B cell (primary cell): ENCODE results near the gene FMN1. TPM values are rescaled to one million over a fixed set of nuclear protein-coding genes. Genes with fewer than 3 reads are reported as not detected.

Experiments used
- ATAC-seq: fragments of 200-7000 bp; cut with Tn5 transposase; one replicate; pipeline ENCODE4 v1.10.0; 2021; ENCODE audit warnings: low read depth, mild to moderate bottlenecking, moderate number of reproducible peaks, moderate library complexity
- CTCF ChIA-PET: fragments of 350-600 bp; sonication (Branson Sonifier 250); formaldehyde crosslinking; loops from one replicate; lab custom pipeline; 2021; ENCODE audit warnings: antibody characterized with exemption, inconsistent platforms; lab: Charles Lee
- POLR2A ChIA-PET: fragments of 350-600 bp; sonication (Branson Sonifier 250); formaldehyde crosslinking; loops from one replicate; lab custom pipeline; 2021; ENCODE audit warnings: antibody characterized with exemption; lab: Charles Lee
- DNase-seq: peaks from one replicate; pipeline ENCODE4 v3.0.0; 2013
- H2AFZ ChIP-seq: 2 replicates; pipeline ENCODE4 v1.6.1; 2012; ENCODE audit warnings: mild to moderate bottlenecking, low read depth, low read length; ENCODE audit not compliant: insufficient read depth, poor library complexity, severe bottlenecking
- H3K27ac ChIP-seq, 2 donors: 1 replicate in 1 of 2; 2 replicates in 1 of 2; pipeline ENCODE4 v1.5.1; 2012 to 2013; ENCODE audit warnings: low read length in 2 of 2, mild to moderate bottlenecking in 2 of 2, moderate library complexity in 1 of 2
- H3K27me3 ChIP-seq, 4 experiments: fragments of 200-600 bp in 1 of 4; sonication (generic) in 1 of 4; replicated peaks in 1 of 4; 1 replicate in 2 of 4; 2 replicates in 2 of 4; pipeline versions ENCODE4 v1.6.1 to v1.7.0; 2013 to 2016; ENCODE audit warnings: low read length in 3 of 4, mild to moderate bottlenecking in 2 of 4, mixed read lengths in 1 of 4, moderate library complexity in 1 of 4; ENCODE audit not compliant: insufficient read depth in 4 of 4, control insufficient read depth in 3 of 4; ENCODE audit errors: control extremely low read depth in 1 of 4
- H3K36me3 ChIP-seq, 2 experiments: replicated peaks in 1 of 2; 1 replicate in 1 of 2; 2 replicates in 1 of 2; pipeline versions ENCODE4 v1.6.1 to v1.7.1; 2013; ENCODE audit warnings: low read length in 1 of 2; ENCODE audit not compliant: insufficient read depth in 2 of 2, control insufficient read depth in 1 of 2; ENCODE audit errors: control extremely low read depth in 1 of 2, extremely low read depth in 1 of 2
- H3K4me1 ChIP-seq, 2 donors: fragments of 200-600 bp in 1 of 2; sonication (generic) in 1 of 2; 1 replicate in 1 of 2; 2 replicates in 1 of 2; pipeline versions ENCODE4 v1.5.1 to v1.6.1; 2013 to 2017; ENCODE audit warnings: low read length in 2 of 2; ENCODE audit not compliant: control insufficient read depth in 2 of 2, insufficient read depth in 2 of 2
- H3K4me2 ChIP-seq: replicated peaks from 2 replicates; pipeline ENCODE3; 2012; ENCODE audit warnings: mild to moderate bottlenecking, low read depth, low read length; ENCODE audit not compliant: poor library complexity, severe bottlenecking
- H3K4me3 ChIP-seq, 5 experiments: fragments of 200-600 bp in 1 of 5; sonication (generic) in 1 of 5; 1 replicate in 3 of 5; 2 replicates in 2 of 5; pipeline versions ENCODE4 v1.5.1 to v1.7.0; 2011 to 2016; ENCODE audit warnings: low read length in 4 of 5, mild to moderate bottlenecking in 4 of 5, low read depth in 2 of 5, control low read depth in 1 of 5, moderate library complexity in 1 of 5; ENCODE audit not compliant: insufficient read depth in 1 of 5; ENCODE audit errors: control extremely low read depth in 1 of 5, extremely low read depth in 1 of 5
- H3K79me2 ChIP-seq: fragments of 200-600 bp; sonication (generic); one replicate; pipeline ENCODE4 v1.6.0; 2016; ENCODE audit warnings: low read length; ENCODE audit not compliant: control insufficient read depth, insufficient read depth
- H3K9ac ChIP-seq: fragments of 200-600 bp; sonication (generic); 2 replicates; pipeline ENCODE4 v1.6.1; 2017; ENCODE audit warnings: mild to moderate bottlenecking, low read length, moderate library complexity
- H3K9me3 ChIP-seq, 3 donors: one replicate each; pipeline versions ENCODE4 v1.6.1 to v1.7.1; 2013; ENCODE audit warnings: low read length in 2 of 3; ENCODE audit not compliant: control insufficient read depth in 2 of 3, insufficient read depth in 1 of 3; ENCODE audit errors: control extremely low read depth in 1 of 3
- H4K20me1 ChIP-seq: 2 replicates; pipeline ENCODE4 v1.6.0; 2012; ENCODE audit warnings: mild to moderate bottlenecking, low read length; ENCODE audit not compliant: insufficient read depth, control insufficient read depth, poor library complexity, severe bottlenecking
- H3K27ac Mint-ChIP-seq: one replicate; pipeline ENCODE4 v1.8.0; 2021; ENCODE audit warnings: mixed read lengths
- H3K27me3 Mint-ChIP-seq: one replicate; pipeline ENCODE4 v1.8.0; 2021; ENCODE audit warnings: mixed read lengths
- H3K4me1 Mint-ChIP-seq: one replicate; pipeline ENCODE4 v1.8.0; 2021; ENCODE audit warnings: mixed read lengths
- H3K4me3 Mint-ChIP-seq: one replicate; pipeline ENCODE4 v1.8.0; 2021; ENCODE audit warnings: mixed read lengths
- H3K9me3 Mint-ChIP-seq: one replicate; pipeline ENCODE4 v1.8.0; 2022; ENCODE audit warnings: mixed read lengths; ENCODE audit not compliant: insufficient read depth
- CTCF ChIP-seq: fragments of 200-600 bp; IDR thresholded peaks from one replicate; pipeline ENCODE4 v1.8.0; 2022; ENCODE audit warnings: antibody characterized with exemption, mild to moderate bottlenecking
- EZH2 ChIP-seq: IDR thresholded peaks from 2 replicates; pipeline ENCODE4 v1.6.1; 2012; ENCODE audit warnings: borderline replicate concordance, low read depth, mild to moderate bottlenecking, moderate library complexity, low read length; ENCODE audit not compliant: insufficient read depth, poor library complexity, severe bottlenecking
- WGBS: methylation state at CpG from one replicate; pipeline ENCODE4 v1.1.5; 2013; ENCODE audit warnings: missing lambda C conversion rate; ENCODE audit not compliant: insufficient coverage; 5-methylcytosine and 5-hydroxymethylcytosine counted together
- intact Hi-C: fragments of 100-400 bp; cut with micrococcal nuclease; formaldehyde crosslinking; loops from one replicate; pipeline ENCODE4 v1.10.0; 2022
- polyA plus RNA-seq: library from polyadenylated mRNA; depleted of rRNA; stranded (reverse); fragments of >200 nt; gene quantifications from 2 replicates; pipeline ENCODE4 v1.2.3, GENCODE V29; 2012
- total RNA-seq, 2 donors: library from RNA; stranded (reverse); fragments of 120-200 nt in 1 of 2; gene quantifications; 1 replicate in 1 of 2; 2 replicates in 1 of 2; pipeline versions ENCODE4 v1.2.3 to v1.2.4, GENCODE V29; 2013 to 2022

Gene FMN1
- total and polyA plus RNA-seq, 2 donors (not counting 1 experiment from before 2014, with no cell fraction given): 0.21 to 0.96 TPM

- 2% methylated on average over 6 of the region's 9 CpGs for WGBS
- Histone ChIP-seq H2AFZ (peak overlapping the region; percentile 75), H3K9ac (peak overlapping the region; percentile 67), H3K79me2 (no peaks in the 10 kb centered on the region), H3K27ac (peak overlapping the region; percentile 19 to 63), H3K4me1 (peaks cover 0 to 10% of the 10 kb centered on the region in 2 donors), H3K36me3 (no peaks in the 10 kb centered on the region), H3K4me3 (peak overlapping the region in 4 of 5 experiments; percentile 21 to 64 (median 52)), H3K9me3 (no peaks in the 10 kb centered on the region), H4K20me1 (no peaks in the 10 kb centered on the region), H3K27me3 (peaks cover 0 to 4% (median 0%) of the 10 kb centered on the region in 4 experiments), H3K4me2 (peak overlapping the region; percentile 75)
- Mint-ChIP-seq H3K9me3 (no peaks in the 10 kb centered on the region), H3K4me1 (peaks cover 11% of the 10 kb centered on the region), H3K27ac (peak overlapping the region; percentile 8), H3K27me3 (peaks cover 3% of the 10 kb centered on the region), H3K4me3 (peak overlapping the region; percentile 83)
- intact Hi-C loops: no loop called here
- ATAC-seq (peak; percentile 70), DNase-seq (peak; percentile 31)
- ChIA-PET CTCF (no interaction called here), POLR2A (no interaction called here)
- no peak for TF ChIP-seq EZH2
- no peak for TF ChIP-seq CTCF
Measured at GRCh38 chr15:33201491-33202231, 7.1 kb upstream of the FMN1 start.

DNA sequence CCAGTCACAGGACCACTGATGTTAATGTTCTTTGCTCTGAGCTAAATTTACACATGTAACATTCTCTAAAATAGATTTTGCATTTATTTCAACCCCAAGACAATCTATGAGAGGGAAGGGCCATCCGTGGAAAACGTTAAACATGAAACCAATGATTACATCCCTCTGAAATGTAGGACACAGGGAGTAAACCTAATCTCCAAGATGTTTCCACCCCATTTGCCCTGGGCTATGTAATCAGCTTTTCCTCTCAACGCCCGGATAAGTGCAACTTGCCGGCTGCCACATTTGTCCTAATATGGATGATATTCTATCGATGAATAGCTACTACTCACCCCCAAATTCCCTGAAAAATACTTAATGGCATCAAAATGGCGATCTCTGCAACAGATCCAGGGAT lies 6.4 kb upstream of the FMN1 start:
- peaks cover 0 to 4% (median 0%) of the 10 kb centered on the region in 4 experiments for H3K27me3 ChIP-seq
- TF ChIP-seq CTCF: no peak
- TF ChIP-seq EZH2: no peak
- no peak for ATAC-seq
- ChIA-PET POLR2A (no interaction called here), CTCF (no interaction called here)
- Mint-ChIP-seq H3K4me1 (peaks cover 11% of the 10 kb centered on the region), H3K4me3 (peak overlapping the region; percentile 83), H3K27me3 (peaks cover 3% of the 10 kb centered on the region), H3K9me3 (no peaks in the 10 kb centered on the region), H3K27ac (no peak overlapping the region)
- H4K20me1 ChIP-seq: no peaks in the 10 kb centered on the region
- peak overlapping the region; percentile 67 for H3K9ac ChIP-seq
- peaks cover 0 to 10% of the 10 kb centered on the region in 2 donors for H3K4me1 ChIP-seq
- no peak overlapping the region for H3K4me2 ChIP-seq
- intact Hi-C loops: no loop called here
- no peak overlapping the region for H3K27ac ChIP-seq
- H3K9me3 ChIP-seq: no peaks in the 10 kb centered on the region
- H3K4me3 ChIP-seq: no peak overlapping the region
- no peak overlapping the region for H2AFZ ChIP-seq
- 92% methylated on average over 2 of the region's 7 CpGs for WGBS
- H3K79me2 ChIP-seq: no peaks in the 10 kb centered on the region
- no peaks in the 10 kb centered on the region for H3K36me3 ChIP-seq
- no peak for DNase-seq
